GM21737 (cell line): Measurements from ENCODE around the gene SH3BP1.
"Not testable (repeated sequence)": the region's sequence is repeated elsewhere in the genome, so short reads cannot be mapped to it uniquely, and the experiment has no call there.

Experiments used
- ATAC-seq: cut with Tn5 transposase; IDR thresholded peaks from one replicate; pipeline ENCODE4 v1.9.1; 2021; ENCODE audit warnings: mild to moderate bottlenecking, moderate library complexity; ENCODE audit not compliant: unreplicated experiment

Gene SH3BP1, protein sequence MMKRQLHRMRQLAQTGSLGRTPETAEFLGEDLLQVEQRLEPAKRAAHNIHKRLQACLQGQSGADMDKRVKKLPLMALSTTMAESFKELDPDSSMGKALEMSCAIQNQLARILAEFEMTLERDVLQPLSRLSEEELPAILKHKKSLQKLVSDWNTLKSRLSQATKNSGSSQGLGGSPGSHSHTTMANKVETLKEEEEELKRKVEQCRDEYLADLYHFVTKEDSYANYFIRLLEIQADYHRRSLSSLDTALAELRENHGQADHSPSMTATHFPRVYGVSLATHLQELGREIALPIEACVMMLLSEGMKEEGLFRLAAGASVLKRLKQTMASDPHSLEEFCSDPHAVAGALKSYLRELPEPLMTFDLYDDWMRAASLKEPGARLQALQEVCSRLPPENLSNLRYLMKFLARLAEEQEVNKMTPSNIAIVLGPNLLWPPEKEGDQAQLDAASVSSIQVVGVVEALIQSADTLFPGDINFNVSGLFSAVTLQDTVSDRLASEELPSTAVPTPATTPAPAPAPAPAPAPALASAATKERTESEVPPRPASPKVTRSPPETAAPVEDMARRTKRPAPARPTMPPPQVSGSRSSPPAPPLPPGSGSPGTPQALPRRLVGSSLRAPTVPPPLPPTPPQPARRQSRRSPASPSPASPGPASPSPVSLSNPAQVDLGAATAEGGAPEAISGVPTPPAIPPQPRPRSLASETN

DNA sequence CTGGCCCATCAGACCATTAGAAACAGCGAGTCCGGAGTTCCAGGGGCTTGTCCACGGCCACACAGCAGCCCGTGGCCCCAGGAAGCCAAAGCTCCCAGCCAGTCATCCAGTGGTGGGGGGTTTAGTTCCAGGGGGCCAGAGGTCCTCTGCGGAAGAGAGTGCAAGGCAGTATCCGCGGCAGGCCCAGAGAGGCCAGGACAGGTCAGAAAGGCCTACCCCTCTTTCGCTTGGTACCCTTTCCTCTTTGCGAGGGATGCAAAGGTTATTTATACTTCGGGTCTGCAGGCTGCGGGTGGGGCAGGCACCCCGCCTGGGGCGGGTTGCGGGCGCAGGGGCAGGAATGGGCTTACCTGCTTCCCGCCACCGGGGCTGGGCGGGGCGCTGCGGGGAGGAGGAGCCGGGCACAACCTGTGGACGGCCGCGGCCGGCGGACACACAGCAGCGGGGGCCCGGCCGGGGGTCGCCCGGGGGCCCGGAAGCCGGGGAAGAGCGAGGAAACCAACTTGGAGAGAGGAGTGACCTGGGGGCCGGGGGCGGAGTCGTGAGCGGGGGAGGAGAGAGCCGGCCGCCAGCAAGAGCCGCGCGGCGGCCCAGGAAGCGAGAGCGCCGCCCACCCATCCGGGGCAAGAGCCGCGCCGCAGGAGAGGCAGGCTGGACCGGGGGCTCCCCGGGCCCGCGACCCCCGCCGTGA lies at the start of gene SH3BP1:
SH3BP1 (plus strand) TSS at position 600 of the 691 bp plus-strand sequence. CDS start 119 bp downstream, outside the sequence.
- no peak for ATAC-seq

DNA sequence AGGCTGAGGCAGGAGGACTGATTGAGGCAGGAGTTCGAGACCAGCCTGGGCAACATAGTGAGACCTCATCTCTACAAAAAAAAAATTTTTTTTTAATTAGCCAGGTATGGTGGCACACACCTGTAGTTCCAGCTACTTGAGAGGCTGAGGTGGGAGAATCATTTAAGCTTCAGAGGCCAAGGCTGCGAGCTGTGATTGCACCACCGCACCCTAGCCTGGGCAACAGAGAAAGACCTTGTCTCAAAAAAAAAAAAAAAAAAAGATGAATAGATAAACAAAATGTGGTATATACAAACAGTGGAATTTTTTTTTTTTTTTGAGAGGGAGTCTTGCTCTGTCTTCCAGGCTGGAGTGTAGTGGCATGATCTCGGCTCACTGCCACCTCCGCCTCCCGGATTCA lies 48.4 kb upstream of the SH3BP1 start:
- ATAC-seq: not testable (repeated sequence)

DNA sequence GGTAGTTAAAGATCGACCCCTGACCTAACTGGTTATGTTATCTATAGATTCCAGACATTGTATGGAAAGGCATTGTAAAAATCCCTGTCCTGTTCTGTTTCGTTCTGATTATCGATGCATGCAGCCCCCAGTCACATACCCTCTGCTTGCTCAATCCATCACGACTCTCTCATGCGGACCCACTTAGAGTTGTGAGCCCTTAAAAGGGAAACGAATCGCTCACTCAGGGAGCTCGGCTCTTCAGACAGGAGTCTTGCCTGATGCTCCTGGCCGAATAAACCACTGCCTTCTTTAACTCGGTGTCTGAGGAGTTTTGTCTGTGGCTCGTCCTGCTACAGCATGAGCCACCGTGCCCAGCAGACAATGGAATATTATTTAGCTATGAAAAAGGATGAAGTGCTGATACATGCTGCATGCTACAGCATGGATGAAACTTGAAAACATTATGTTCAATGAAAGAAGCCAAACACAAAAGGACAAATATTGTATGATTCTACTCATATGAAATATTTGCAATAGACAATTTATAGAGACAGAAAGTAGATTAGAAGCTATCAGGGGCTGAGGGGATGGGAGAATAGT lies 47.6 kb upstream of the SH3BP1 start:
- ATAC-seq: no peak

DNA sequence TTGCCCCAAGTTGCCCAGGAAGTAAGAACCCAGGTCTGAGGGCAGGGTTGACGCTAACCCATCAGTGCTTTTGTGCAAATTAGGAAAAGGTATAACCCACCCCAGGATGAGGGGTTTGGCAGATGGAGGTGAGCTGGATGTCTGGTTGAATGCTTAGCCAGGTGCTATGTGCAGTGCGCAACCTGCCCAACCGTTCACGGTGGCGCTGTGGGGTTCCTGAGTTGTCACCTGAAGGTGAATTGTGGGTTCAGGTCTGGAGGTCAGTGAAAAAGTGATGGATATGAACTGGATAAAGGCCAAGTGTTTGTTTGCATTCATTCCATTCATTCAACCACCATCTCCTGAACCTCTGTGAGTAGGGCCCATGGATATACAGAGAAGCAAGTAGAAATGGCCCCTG lies 45.2 kb upstream of the SH3BP1 start:
- ATAC-seq: no peak

DNA sequence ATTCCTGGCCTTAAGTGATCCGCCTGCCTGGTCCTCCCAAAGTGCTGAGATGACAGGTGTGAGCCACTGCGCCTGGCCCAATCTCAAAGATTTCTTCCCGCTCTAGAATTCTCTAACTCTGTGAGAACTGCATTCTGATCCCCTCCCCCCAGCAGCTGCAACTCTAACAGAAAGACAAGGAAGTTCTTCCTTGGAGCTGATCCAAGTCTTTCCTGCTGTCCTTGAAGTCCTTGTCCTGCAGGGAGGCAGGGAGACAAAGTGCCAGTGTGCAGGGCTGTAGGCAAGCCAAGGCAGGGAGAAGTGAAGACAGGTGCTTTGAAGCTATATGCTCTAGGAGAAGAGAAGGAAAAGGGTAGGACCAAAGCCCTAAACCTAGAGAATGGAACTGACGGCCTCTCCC lies 40.3 kb upstream of the SH3BP1 start:
- no peak for ATAC-seq

DNA sequence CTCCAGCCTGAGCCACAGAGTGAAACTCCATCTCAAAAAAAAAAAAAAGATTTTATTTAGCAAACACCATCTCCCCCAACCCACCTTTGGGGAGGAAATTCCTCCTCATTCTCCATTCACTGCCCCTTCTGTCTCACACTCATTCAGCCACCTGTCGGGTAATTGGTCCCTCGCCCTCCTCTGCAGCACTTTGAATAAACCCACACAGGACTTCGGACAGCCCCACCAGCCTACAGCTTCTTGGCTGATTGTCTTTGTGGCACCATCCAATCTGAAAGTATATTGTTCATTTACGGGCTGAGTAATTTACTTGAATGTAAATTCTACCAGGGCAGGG lies 38.3 kb upstream of the SH3BP1 start:
- ATAC-seq: no peak

DNA sequence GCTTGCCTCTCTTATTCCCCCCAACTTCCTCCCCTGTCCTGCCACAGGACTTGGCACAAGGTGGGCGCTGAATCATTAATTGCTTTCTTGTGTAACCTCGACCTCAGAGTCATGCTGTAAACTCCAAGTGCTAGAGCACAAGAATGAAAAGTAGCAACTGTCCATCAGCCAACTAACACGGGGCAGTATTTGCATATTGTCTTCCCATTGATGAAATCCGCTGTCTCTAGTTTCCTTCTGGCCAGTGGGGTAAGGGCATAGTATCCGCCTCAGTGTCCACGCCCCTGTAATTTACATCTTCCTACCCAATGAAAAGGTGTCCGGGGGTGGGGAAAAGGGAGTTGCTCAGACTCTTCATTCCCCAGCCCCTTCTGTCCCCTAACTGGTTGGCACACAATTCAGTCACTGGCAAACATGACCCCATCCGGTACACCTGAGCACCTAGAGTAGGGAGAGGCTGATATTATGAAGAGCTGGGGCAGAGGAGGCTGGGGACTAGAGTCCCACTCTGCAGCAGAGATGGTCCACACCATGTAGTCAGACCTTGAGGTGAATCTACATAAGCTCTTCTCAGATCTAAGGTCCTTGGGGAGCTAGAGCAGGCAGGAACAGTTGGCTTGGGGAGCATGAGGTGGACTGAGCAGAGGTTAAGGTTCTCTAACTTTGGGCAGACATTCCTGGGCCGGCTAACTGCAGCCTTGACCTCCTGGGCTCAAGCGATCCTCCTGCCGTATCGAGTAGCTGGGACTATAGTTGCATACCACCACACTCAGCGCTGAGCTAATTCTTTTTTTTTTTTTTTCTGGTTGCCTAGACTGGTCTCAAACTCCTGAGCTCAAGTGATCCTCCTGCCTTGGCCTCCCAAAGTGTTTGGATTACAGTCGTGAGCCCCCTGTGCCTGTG lies 37.7 kb upstream of the SH3BP1 start:
- ATAC-seq: no peak

DNA sequence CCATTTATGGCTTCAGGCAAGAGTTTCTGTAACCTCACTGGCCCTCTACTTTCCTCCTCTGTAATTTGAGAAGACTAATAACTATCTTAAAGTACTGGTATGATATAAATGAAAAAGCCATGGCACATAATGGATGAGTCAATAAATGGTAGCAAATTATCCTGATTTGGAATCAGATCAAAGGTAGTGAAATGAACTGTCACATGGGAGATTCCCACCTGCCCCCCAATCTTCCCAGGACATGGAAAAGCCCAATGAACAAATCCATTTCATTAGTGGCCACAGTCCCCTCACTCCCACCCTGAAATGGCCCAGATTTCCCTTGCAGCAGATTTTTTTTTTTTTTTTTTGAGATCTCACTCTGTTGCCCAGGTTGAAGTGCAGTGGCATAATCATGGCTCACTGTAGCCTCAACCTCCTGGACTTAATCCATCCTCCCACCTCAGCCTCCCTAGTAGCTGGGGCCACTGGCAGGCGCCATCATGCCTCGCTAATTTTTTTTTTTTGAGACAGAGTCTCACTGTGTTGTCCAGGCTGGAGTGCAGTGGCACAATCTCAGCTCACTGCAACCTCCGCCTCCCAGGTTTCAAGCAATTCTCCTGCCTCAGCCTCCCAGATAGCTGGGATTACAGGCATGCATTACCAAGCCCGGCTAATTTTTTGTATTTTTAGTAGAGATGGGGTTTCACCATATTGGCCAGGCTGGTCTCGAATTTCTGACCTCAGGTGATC lies 36.8 kb upstream of the SH3BP1 start:
- ATAC-seq: not testable (repeated sequence)

DNA sequence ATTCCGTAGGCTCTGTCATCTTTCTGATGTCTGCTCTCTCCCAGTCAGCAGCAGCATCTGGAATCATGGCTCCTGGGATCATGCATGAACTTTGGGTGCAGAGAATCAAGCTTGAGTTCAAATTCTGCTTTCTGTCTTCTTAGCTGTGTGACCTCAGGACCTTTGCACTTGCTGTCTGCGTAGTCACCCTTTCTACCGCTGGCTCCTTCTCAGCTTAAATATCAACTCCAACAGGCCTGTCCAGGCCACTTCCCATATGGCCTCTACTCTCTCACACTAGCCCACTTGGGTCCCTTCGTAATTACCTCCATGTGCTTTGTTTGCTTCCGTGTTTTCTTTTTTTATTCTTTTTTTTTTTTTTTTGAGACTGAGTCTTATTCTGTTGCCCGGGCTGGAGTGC lies 35.4 kb upstream of the SH3BP1 start:
- ATAC-seq: no peak

DNA sequence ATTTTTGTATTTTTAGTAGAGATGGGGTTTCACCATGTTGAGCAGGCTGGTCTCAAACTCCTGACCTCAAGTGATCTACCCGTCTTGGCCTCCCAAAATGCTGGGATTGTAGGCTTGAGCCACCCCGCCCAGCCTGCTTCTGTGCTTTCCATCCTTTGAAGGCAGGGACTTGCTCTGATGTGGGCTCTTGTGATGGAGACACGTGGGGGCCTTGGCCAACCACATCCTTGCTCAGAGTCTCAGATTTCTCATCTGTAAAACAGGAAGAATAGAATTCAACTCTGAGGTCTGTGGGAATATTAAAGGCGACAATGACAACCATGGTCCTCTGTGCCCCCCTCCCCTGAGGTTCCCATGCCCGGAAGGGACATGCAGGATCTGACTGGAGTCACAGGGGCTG lies 34.6 kb upstream of the SH3BP1 start:
- ATAC-seq: no peak

DNA sequence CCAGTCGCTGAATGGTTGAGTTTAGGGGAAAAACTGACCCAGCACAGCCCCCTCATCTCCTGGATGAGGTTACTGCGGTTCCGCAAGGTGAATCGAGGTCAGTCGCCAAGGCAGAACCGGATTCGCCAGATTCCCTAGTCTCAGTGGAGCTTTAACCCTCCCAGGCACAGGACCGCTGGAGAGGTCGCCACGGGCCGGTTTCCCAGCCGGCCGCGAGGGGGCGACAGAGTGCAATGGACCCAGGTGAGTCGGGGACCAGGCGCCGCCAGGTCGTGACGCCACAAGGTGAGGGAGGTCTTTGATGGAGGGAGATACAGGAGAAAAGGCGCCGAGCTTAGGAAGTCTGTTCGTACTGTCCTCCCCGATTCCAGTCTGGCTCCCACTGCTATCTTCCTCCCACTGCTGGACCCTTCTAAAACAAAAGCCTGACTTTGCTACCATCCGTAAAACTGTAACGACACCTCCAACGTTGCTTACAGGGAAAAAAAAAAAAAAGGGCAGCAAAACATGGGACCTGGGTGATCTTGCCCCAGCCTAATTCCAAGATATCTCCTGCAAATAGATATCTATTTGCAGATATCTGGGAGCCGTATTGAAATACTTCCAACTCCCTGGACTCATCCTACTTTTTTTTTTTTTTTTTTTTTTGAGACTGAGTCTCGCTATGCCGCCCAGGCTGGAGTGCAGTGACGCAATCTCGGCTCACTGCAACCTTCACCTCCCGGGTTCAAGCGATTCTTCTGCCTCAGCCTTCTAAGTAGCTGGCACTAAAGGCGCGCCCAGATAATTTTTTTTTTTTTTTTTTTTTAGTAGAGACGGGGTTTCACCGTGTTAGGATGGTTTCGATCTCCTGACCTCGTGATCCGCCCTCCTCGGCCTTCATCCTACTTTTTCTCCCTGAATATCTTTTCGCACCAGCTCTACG lies 32.2 kb upstream of the SH3BP1 start:
- ATAC-seq: peak; percentile 38

DNA sequence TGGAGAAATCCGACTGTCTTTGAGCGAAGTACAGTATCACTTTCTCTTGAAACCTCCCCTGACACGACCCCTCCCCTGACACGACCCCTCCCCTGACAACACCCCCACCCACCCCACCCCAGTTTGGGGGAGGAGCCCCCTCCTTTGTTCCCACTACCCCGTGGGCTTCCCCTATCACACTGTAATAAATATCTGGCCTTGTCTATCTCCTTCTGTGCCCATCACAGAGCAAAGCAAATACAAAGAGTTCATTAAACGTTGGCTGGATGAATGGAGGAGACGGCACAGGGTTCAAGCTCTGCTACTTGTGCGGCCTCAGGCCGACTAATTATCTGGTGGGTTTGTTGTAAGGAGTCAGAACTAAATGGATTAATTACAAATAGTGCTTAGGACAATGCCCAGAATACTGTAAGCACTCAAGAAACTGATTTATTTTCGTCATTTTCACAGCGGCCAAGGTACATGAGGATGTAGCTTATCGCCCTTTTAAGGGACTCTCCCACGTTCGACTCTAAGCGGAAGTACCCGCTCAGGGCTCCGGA lies 31.5 kb upstream of the SH3BP1 start:
- no peak for ATAC-seq

DNA sequence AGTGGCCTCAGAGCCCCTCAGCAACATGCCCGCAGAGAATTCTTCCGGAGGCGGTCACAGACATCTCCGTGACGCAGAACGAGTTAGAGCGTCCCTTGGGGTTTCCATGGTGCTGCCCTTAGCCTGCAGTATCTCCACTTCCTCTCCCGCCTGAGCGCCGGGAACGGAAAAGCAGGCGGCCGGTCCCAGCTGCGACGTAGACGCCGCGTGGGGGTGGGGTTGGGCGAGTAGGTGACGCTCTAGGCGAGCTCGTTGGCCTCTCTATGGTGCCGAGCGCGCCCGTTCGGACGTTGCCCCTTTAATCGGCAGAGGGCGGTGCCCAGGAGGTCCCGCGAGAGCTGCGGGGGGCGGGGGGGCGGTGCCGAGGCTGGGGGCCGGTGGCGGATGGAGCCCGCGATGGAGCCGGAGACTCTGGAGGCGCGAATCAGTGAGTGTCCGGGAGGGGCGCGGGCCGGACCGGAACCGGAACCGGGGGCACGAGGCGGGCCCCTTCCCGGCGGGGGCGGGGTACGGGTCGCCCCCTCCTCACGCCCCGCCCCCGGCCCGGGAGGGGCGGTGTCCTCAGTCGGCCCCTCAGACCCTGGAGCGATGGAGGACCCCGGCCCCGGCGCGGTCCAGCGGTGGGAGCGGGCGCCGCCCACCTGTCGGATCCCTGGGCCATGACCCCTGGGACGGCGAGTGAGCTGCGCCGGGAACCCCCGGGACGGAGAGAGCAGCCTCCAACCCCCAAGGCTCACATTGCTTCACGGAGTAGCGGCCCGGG lies 30.8 kb upstream of the SH3BP1 start, which contains the start of gene GGA1:
GGA1 (plus strand) TSS at position 358 of the 763 bp plus-strand sequence; CDS start at position 385, 27 bp downstream.
- ATAC-seq: peak; percentile 63

DNA sequence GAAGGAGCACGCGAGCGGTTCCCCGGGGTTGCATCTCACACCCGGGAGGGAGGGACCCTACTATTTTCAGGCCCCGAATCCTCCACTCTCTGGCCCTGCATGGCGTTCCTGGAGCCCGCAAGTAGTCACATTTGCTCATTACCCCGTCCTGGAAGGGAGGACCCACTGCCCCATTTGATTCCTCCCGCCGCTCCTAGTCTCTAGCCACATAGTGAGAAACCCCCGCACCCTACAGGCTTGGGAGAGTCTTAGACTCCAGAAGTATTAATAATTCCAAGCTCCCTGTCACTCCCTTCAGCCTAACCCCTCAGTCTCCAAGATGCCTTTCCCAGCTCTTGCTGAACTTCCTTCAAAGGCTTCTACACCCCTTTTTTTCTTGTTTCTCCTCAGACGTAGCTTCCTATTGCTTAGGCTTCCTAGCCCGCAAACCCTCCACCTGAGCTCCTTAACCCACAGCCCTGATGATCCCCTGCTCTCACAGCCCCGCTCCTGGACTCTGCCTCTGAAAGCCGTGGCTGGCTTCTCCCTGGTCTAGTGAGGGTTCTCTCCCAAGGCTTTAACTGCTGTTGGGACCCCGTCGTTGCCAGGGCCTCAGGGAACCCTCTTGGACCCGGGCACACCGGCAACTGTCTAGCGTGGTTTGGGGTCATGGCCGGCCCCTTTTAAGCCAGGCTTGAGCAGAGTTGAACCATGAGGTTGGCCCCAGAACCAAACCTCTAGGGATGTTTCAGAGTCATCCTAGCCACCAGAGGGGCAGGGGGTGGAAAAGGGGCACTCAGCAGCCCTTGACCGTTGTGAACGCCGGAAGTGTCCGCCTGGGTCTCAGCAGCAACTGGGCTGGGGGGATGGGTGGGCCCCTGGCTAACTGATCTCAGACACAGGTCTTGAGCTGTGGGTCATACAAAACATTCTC lies 30.0 kb upstream of the SH3BP1 start:
- no peak for ATAC-seq

DNA sequence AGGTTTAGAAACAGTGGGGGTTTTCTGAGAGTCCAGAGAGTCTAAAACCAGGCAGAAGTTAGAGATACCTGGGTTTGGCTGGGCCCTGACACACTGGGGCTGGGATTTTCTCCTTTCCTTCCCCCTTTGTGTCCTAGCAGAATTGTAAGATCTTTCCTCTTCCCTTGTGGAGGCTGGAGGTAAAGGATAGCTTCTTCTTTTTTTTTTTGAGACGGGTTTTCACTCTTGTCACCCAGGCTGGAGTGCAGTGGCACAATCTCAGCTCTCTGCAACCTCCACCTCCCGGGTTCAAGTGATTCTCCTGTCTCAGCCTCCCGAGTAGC lies 29.4 kb upstream of the SH3BP1 start:
- not testable (repeated sequence) for ATAC-seq

DNA sequence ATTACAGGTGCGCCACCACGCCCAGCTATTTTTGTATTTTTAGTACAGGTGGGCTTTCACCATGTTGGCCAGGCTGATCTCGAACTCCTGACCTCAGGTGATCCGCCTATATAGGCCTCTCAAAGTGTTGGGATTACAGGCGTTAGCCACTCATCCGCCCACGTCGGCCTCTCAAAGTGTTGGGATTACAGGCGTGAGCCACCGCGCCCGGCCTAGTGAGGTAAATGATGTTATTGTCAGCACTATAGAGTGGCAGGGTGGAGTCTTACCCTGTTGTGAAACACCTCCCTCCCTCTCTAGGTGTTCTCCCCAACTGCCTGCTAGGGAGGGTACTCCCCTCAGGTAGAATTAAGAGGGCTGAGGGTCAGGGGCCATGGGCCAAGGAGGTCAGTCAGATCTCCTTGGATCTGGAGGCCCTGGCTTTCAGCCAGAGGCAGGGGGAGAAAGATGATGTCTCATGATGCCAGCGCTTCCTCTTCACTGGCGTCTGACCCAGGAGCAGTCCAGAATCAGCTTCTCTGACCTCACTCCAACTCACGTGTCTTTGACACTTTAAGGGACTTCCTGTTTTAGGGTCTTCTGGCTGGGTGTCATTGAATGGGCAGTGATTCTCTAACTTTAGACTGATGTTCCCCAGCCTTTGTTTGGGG lies 28.9 kb upstream of the SH3BP1 start:
- no peak for ATAC-seq
